HepG2 (cell line): Measurements from ENCODE around the gene SRSF2. TPM values are rescaled to one million over a fixed set of nuclear protein-coding genes. Genes with fewer than 3 reads are reported as not detected.

Source experiments
- BCL3 ChIP-seq: sonication (generic); formaldehyde crosslinking; IDR thresholded peaks from 2 replicates; pipeline ENCODE4 v1.5.1; 2020; ENCODE audit warnings: mild to moderate bottlenecking, missing genetic modification reagents, moderate library complexity
- BRCA1 ChIP-seq: sonication (generic); formaldehyde crosslinking; IDR thresholded peaks from 2 replicates; pipeline ENCODE4 v1.4.0; 2020; ENCODE audit warnings: missing genetic modification reagents
- CREB3 ChIP-seq: sonication (generic); formaldehyde crosslinking; IDR thresholded peaks from 2 replicates; pipeline ENCODE4 v1.5.0; 2020; ENCODE audit warnings: missing genetic modification reagents
- DNMT1 ChIP-seq: sonication (generic); formaldehyde crosslinking; IDR thresholded peaks from 2 replicates; pipeline ENCODE4 v1.5.1; 2020; ENCODE audit warnings: mild to moderate bottlenecking, missing genetic modification reagents
- E2F2 ChIP-seq: sonication (generic); formaldehyde crosslinking; IDR thresholded peaks from 2 replicates; pipeline ENCODE4 v1.4.0; 2020; ENCODE audit warnings: missing genetic modification reagents, borderline replicate concordance
- EP300 ChIP-seq, 3 experiments: sonication (generic) in 1 of 3; formaldehyde crosslinking in 1 of 3; IDR thresholded peaks; 2 replicates each; pipeline versions ENCODE4 v1.5.1 to v1.6.1; 2011 to 2020; ENCODE audit warnings: low read depth in 2 of 3, low read length in 2 of 3, borderline replicate concordance in 1 of 3, improper control_type of control experiment in 1 of 3, mild to moderate bottlenecking in 1 of 3, missing genetic modification reagents in 1 of 3, moderate library complexity in 1 of 3
- JDP2 ChIP-seq: sonication (generic); formaldehyde crosslinking; IDR thresholded peaks from 2 replicates; pipeline ENCODE4 v1.8.1; 2022; ENCODE audit warnings: missing genetic modification reagents, borderline replicate concordance
- NRL ChIP-seq: sonication (generic); formaldehyde crosslinking; IDR thresholded peaks from 2 replicates; pipeline ENCODE4 v1.5.0; 2020; ENCODE audit warnings: missing genetic modification reagents, mild to moderate bottlenecking, moderate library complexity, borderline replicate concordance
- REXO4 ChIP-seq: sonication (generic); formaldehyde crosslinking; IDR thresholded peaks from 2 replicates; pipeline ENCODE4 v1.8.0; 2022; ENCODE audit warnings: missing genetic modification reagents, mild to moderate bottlenecking, borderline replicate concordance
- RFXANK ChIP-seq: IDR thresholded peaks from 2 replicates; pipeline ENCODE4 v1.6.1; 2016
- SMC3 ChIP-seq: IDR thresholded peaks from 2 replicates; pipeline ENCODE4 v1.6.1; 2011; ENCODE audit warnings: low read length, improper control_type of control experiment
- SOX6 ChIP-seq, 2 experiments: fragments of 450-650 bp in 1 of 2; sonication (generic) in 1 of 2; formaldehyde crosslinking in 1 of 2; IDR thresholded peaks; 2 replicates each; pipeline versions ENCODE4 v1.4.0 to v1.6.1; 2017 to 2020; ENCODE audit warnings: antibody characterized with exemption in 1 of 2, mild to moderate bottlenecking in 1 of 2, missing genetic modification reagents in 1 of 2
- SP140L ChIP-seq: sonication (generic); formaldehyde crosslinking; IDR thresholded peaks from 2 replicates; pipeline ENCODE4 v1.4.0; 2020; ENCODE audit warnings: missing genetic modification reagents, borderline replicate concordance
- UBTF ChIP-seq: sonication (generic); formaldehyde crosslinking; IDR thresholded peaks from 2 replicates; pipeline ENCODE4 v1.4.0; 2020; ENCODE audit warnings: mild to moderate bottlenecking, missing genetic modification reagents
- ZNF12 ChIP-seq: sonication (generic); formaldehyde crosslinking; IDR thresholded peaks from 2 replicates; pipeline ENCODE4 v1.5.0; 2020; ENCODE audit warnings: missing genetic modification reagents
- ZNF260 ChIP-seq: sonication (generic); formaldehyde crosslinking; IDR thresholded peaks from 2 replicates; pipeline ENCODE4 v1.4.0; 2020; ENCODE audit warnings: missing genetic modification reagents, low read depth, mild to moderate bottlenecking, borderline replicate concordance
- ZNF446 ChIP-seq: sonication (generic); formaldehyde crosslinking; IDR thresholded peaks from 2 replicates; pipeline ENCODE4 v1.5.0; 2020; ENCODE audit warnings: mild to moderate bottlenecking, missing genetic modification reagents
- ZNF619 ChIP-seq: sonication (generic); formaldehyde crosslinking; IDR thresholded peaks from 2 replicates; pipeline ENCODE4 v1.4.0; 2020; ENCODE audit warnings: mild to moderate bottlenecking, missing genetic modification reagents
- ZSCAN20 ChIP-seq: sonication (generic); formaldehyde crosslinking; IDR thresholded peaks from 2 replicates; pipeline ENCODE4 v1.4.0; 2020; ENCODE audit warnings: missing genetic modification reagents, mild to moderate bottlenecking, borderline replicate concordance
- polyA plus RNA-seq, 8 experiments: library from polyadenylated mRNA; depleted of rRNA in 3 of 8; stranded (reverse) in 7 of 8; unstranded in 1 of 8; fragments of >200 nt; fragmentation: Illumina TruSeq in 4 of 8; extraction: Trizol in 4 of 8; gene quantifications; 2 replicates each; pipeline versions ENCODE4 v1.2.1 to v1.2.3, GENCODE V29; 2011 to 2016; ENCODE audit warnings: low read depth in 4 of 8, missing spikeins in 1 of 8, mixed read lengths in 1 of 8; ENCODE audit not compliant: insufficient read depth in 1 of 8
- total RNA-seq, 5 experiments: library from RNA; depleted of rRNA; stranded (reverse); fragments of >200 nt; fragmentation: Illumina TruSeq; extraction: Trizol; gene quantifications; 2 replicates each; pipeline ENCODE4 v1.2.3, GENCODE V29; 2016; ENCODE audit warnings: low read depth in 1 of 5

Gene SRSF2
- total and polyA plus RNA-seq, 2 of the 13 experiments (the other 11 are each of a cell fraction or from before 2014, with no cell fraction given): 306 to 319 TPM

GRCh38 chr17:76700617-76701470 is 36.3 kb downstream of the SRSF2 start (continued):
- TF ChIP-seq UBTF (CRISPR knock-in tag) (peak; percentile 84), NRL (CRISPR knock-in tag) (peak; percentile 33; the same call in 1 of the 2 replicates), E2F2 (CRISPR knock-in tag) (no peak), SP140L (CRISPR knock-in tag) (no peak), JDP2 (CRISPR knock-in tag) (no peak), SOX6 (IDR thresholded peaks at IDR 0.05) (no peak), SOX6 (CRISPR knock-in tag; IDR thresholded peaks at IDR 0.05) (peak; percentile 90), ZNF619 (CRISPR knock-in tag) (peak; percentile 37; the same call in 1 of the 2 replicates), EP300 (IDR thresholded peaks at IDR 0.05; ENCODE audit: low read depth in 2 of 2, low read length in 2 of 2) (no peak), EP300 (CRISPR knock-in tag; IDR thresholded peaks at IDR 0.05; ENCODE audit: borderline replicate concordance) (peak; percentile 55; the same call in 1 of the 2 replicates), BRCA1 (peak; percentile 89; the same call in 1 of the 2 replicates), ZNF12 (CRISPR knock-in tag) (no peak), DNMT1 (CRISPR knock-in tag) (0 out of 2 replicates have a peak, but pooled peaks have one; percentile 27), SMC3 (no peak), CREB3 (CRISPR knock-in tag) (no peak), ZSCAN20 (CRISPR knock-in tag) (no peak), BCL3 (CRISPR knock-in tag) (peak; percentile 71; the same call in 1 of the 2 replicates), RFXANK (CRISPR knock-in tag) (no peak), ZNF446 (CRISPR knock-in tag) (no peak), ZNF260 (no peak), REXO4 (CRISPR knock-in tag) (no peak)
